GM12875 (cell line): Measurements from ENCODE around the gene FBXL15.

ENCODE experiments used
- H3K4me3 ChIP-seq: one replicate; pipeline ENCODE4 v1.5.1; 2011; ENCODE audit warnings: low read depth, low read length, control low read depth
- CTCF ChIP-seq: IDR thresholded peaks from 2 replicates; pipeline ENCODE4 v1.5.1; 2011; ENCODE audit warnings: low read depth, mild to moderate bottlenecking, control low read depth, inconsistent platforms, low read length, moderate library complexity, borderline replicate concordance; ENCODE audit not compliant: insufficient read depth

Gene FBXL15

GRCh38 chr10:102420714-102421506, at the start of gene FBXL15:
Gene FBXL15 (plus strand): TSS chr10:102420836. CDS start chr10:102421130, 294 bp downstream.
- peak within 1 kb of the TSS; percentile 98 for H3K4me3 ChIP-seq
- no peak for TF ChIP-seq CTCF

GRCh38 chr10:102371295-102371694, 49.3 kb upstream of the FBXL15 start:
- no peak for TF ChIP-seq CTCF

GRCh38 chr10:102375250-102375649, 45.4 kb upstream of the FBXL15 start:
- TF ChIP-seq CTCF = no peak
- H3K4me3 ChIP-seq = no peak overlapping the region

More at GRCh38 chr10:102371295-102371694, 49.3 kb upstream of the FBXL15 start:
- H3K4me3 ChIP-seq = no peak overlapping the region

- TF ChIP-seq CTCF = no peak
- H3K4me3 ChIP-seq = no peak overlapping the region
Observed at GRCh38 chr10:102375867-102376266, 44.8 kb upstream of the FBXL15 start.

- no peak overlapping the region for H3K4me3 ChIP-seq
- TF ChIP-seq CTCF = no peak
Observed at GRCh38 chr10:102376901-102377300, 43.7 kb upstream of the FBXL15 start.

GRCh38 chr10:102379383-102379782, 41.3 kb upstream of the FBXL15 start:
- TF ChIP-seq CTCF = no peak

GRCh38 chr10:102381983-102382382, 38.7 kb upstream of the FBXL15 start:
- H3K4me3 ChIP-seq = no peak overlapping the region

More at GRCh38 chr10:102379383-102379782, 41.3 kb upstream of the FBXL15 start:
- no peak overlapping the region for H3K4me3 ChIP-seq

More at GRCh38 chr10:102381983-102382382, 38.7 kb upstream of the FBXL15 start:
- TF ChIP-seq CTCF = no peak
